GM12878 (cell line): ENCODE results near the gene UNC5CL. TPM values are rescaled to one million over a fixed set of nuclear protein-coding genes. Genes with fewer than 3 reads are reported as not detected.

Experiments
- ATAC-seq: fragments of 200-7000 bp; cut with Tn5 transposase; 3 replicates; pipeline ENCODE4 v1.9.1; 2020; ENCODE audit warnings: mild to moderate bottlenecking, moderate library complexity
- BruUV-seq: library from RNA; stranded (reverse); fragments of 400-500 nt; replicated peaks from 2 replicates; lab custom pipeline; 2021; lab: Mats Ljungman, UMichigan
- CTCF ChIA-PET: fragments of 300-600 bp; sonication (Branson Sonifier 250); formaldehyde crosslinking; extraction: SDS; loops from one replicate; lab custom pipeline; 2021; ENCODE audit warnings: inconsistent platforms; lab: Yijun Ruan, JAX
- POLR2A ChIA-PET: fragments of 350-600 bp; formaldehyde crosslinking; extraction: SDS; loops from one replicate; lab custom pipeline; 2021; ENCODE audit warnings: inconsistent platforms; lab: Charles Lee
- RAD21 ChIA-PET: fragments of 300-600 bp; sonication (Branson Sonifier 250); formaldehyde crosslinking; loops from one replicate; lab custom pipeline; 2023; ENCODE audit warnings: antibody characterized with exemption; ENCODE audit not compliant: unreplicated experiment; lab: Charles Lee
- SMC1A ChIA-PET: fragments of 300-600 bp; sonication (Branson Sonifier 250); formaldehyde crosslinking; loops from one replicate; lab custom pipeline; 2023; ENCODE audit not compliant: unreplicated experiment, uncharacterized antibody; lab: Charles Lee
- DNase-seq: peaks from one replicate; pipeline ENCODE4 v3.0.0-alpha.2; 2011; ENCODE audit warnings: low read depth, low spot score
- FAIRE-seq: peaks from 3 replicates; lab custom pipeline; 2011; peaks lifted over from hg19 to GRCh38; lab: Jason Lieb, UNC
- H2AFZ ChIP-seq: 2 replicates; pipeline ENCODE4 v1.6.0; 2011; ENCODE audit warnings: low read depth, low read length, control low read depth; ENCODE audit not compliant: control insufficient read depth
- H3K27ac ChIP-seq: 2 replicates; pipeline ENCODE4 v1.5.1; 2011; ENCODE audit warnings: control low read depth; ENCODE audit not compliant: control insufficient read depth, insufficient read depth
- H3K27me3 ChIP-seq, 2 experiments: replicated peaks in 1 of 2; 2 replicates each; pipeline versions ENCODE4 v1.6.0 to v1.6.1; 2011; ENCODE audit warnings: low read length in 1 of 2; ENCODE audit not compliant: control insufficient read depth in 2 of 2, insufficient read depth in 2 of 2
- H3K36me3 ChIP-seq, 2 experiments: 2 replicates each; pipeline ENCODE4 v1.5.1; 2011; ENCODE audit warnings: low read length in 1 of 2; ENCODE audit not compliant: control insufficient read depth in 2 of 2, insufficient read depth in 2 of 2
- H3K4me1 ChIP-seq: 2 replicates; pipeline ENCODE4 v1.6.1; 2011; ENCODE audit warnings: mild to moderate bottlenecking, low read length, moderate library complexity, mixed read lengths; ENCODE audit not compliant: control insufficient read depth, insufficient read depth
- H3K4me2 ChIP-seq: 2 replicates; pipeline ENCODE4 v1.6.0; 2011; ENCODE audit warnings: control low read depth; ENCODE audit not compliant: control insufficient read depth, insufficient read depth
- H3K4me3 ChIP-seq: fragments of 200-600 bp; sonication (generic); 2 replicates; pipeline ENCODE4 v1.5.1; 2016
- H3K79me2 ChIP-seq: 2 replicates; pipeline ENCODE4 v1.6.0; 2011; ENCODE audit warnings: low read length; ENCODE audit not compliant: control insufficient read depth, insufficient read depth
- H3K9ac ChIP-seq: 2 replicates; pipeline ENCODE4 v1.8.0; 2011; ENCODE audit warnings: low read length, control low read depth, mixed read lengths; ENCODE audit not compliant: control insufficient read depth, insufficient read depth
- H3K9me3 ChIP-seq: replicated peaks from 3 replicates; pipeline ENCODE4 v1.5.1; 2011; ENCODE audit warnings: mild to moderate bottlenecking, low read length; ENCODE audit not compliant: control insufficient read depth, insufficient read depth
- H4K20me1 ChIP-seq: 2 replicates; pipeline ENCODE4 v1.6.0; 2011; ENCODE audit not compliant: control insufficient read depth, insufficient read depth
- ESRRA ChIP-seq: IDR thresholded peaks from 2 replicates; pipeline ENCODE4 v1.6.1; 2012; ENCODE audit warnings: mild to moderate bottlenecking, low read length, improper control_type of control experiment
- FOS ChIP-seq: IDR thresholded peaks from 3 replicates; pipeline ENCODE4 v1.6.1; 2011; ENCODE audit warnings: borderline replicate concordance; ENCODE audit not compliant: insufficient read length; ENCODE audit errors: extremely low read depth
- IKZF1 ChIP-seq: fragments of 450-650 bp; conservative IDR thresholded peaks from 2 replicates; pipeline ENCODE4 v1.6.1; 2017; ENCODE audit warnings: antibody characterized with exemption, mild to moderate bottlenecking
- MAX ChIP-seq: IDR thresholded peaks from 2 replicates; pipeline ENCODE4 v1.6.1; 2012; ENCODE audit warnings: low read depth, low read length, improper control_type of control experiment
- NFYA ChIP-seq: IDR thresholded peaks from 2 replicates; pipeline ENCODE4 v1.6.1; 2011; ENCODE audit warnings: low read depth, mild to moderate bottlenecking, low read length, improper control_type of control experiment, borderline replicate concordance
- SMAD1 ChIP-seq: fragments of 450-650 bp; IDR thresholded peaks from 2 replicates; pipeline ENCODE4 v1.6.1; 2018; ENCODE audit warnings: mild to moderate bottlenecking, low read depth; ENCODE audit not compliant: partially characterized antibody
- ZBED1 ChIP-seq: IDR thresholded peaks from 2 replicates; pipeline ENCODE4 v1.6.1; 2016; ENCODE audit warnings: borderline replicate concordance
- ZNF592 ChIP-seq: fragments of 450-650 bp; IDR thresholded peaks from 2 replicates; pipeline ENCODE4 v1.6.1; 2017; ENCODE audit warnings: mild to moderate bottlenecking, moderate library complexity
- WGBS: methylation state at CpG from one replicate; pipeline ENCODE4 v1.1.6; 2016; ENCODE audit warnings: low lambda C conversion rate; ENCODE audit not compliant: insufficient replicate concordance, insufficient coverage; ENCODE audit errors: missing lambda C conversion rate; 5-methylcytosine and 5-hydroxymethylcytosine counted together
- in situ Hi-C: fragments of 300-500 bp; cut with MboI; formaldehyde crosslinking; loops from 9 replicates; pipeline ENCODE4 v1.14.3; 2018; ENCODE audit warnings: mixed read lengths
- intact Hi-C: fragments of 100-400 bp; cut with micrococcal nuclease; formaldehyde crosslinking; loops from one replicate; pipeline ENCODE4 v1.14.2; 2022; ENCODE audit not compliant: unreplicated experiment
- polyA plus RNA-seq, 11 experiments: library from polyadenylated mRNA; depleted of rRNA in 4 of 11; unstranded in 6 of 11; stranded (reverse) in 5 of 11; fragments of >200 nt; fragmentation: Nextera tagmentation in 4 of 11; fragmentation: Illumina TruSeq in 1 of 11; extraction: Ambion mirVana in 4 of 11; extraction: Trizol in 1 of 11; gene quantifications; 1 replicate in 1 of 11; 2 replicates in 10 of 11; pipeline versions ENCODE4 v1.2.1 to v1.2.3, GENCODE V29; 2011 to 2016; ENCODE audit warnings: inconsistent platforms in 2 of 11, missing spikeins in 2 of 11, low read depth in 1 of 11
- total RNA-seq, 4 experiments: library from RNA; depleted of rRNA in 3 of 4; stranded (reverse); fragments of >200 nt in 3 of 4; fragmentation: Illumina TruSeq in 1 of 4; extraction: Trizol in 1 of 4; gene quantifications; 2 replicates each; pipeline versions ENCODE4 v1.2.1 to v1.2.3, GENCODE V29; 2013 to 2021
- TF ChIP-seq, protein P1 (sequence below): IDR thresholded peaks from 2 replicates; pipeline ENCODE4 v1.6.1; 2011; ENCODE audit warnings: mild to moderate bottlenecking, low read depth, low read length, moderate library complexity; ENCODE audit not compliant: insufficient replicate concordance

The UNC5CL gene
- total and polyA plus RNA-seq, 10 of the 15 experiments (the other 5 are each of a cell fraction or from before 2014, with no cell fraction given) = 0.11 to 1.2 (median 0.46) TPM; not detected in 1

- in situ Hi-C loops (no loop called here), intact Hi-C loops (no loop called here)
- no peak overlapping the region for H3K4me2 ChIP-seq
- TF ChIP-seq, protein P1, sequence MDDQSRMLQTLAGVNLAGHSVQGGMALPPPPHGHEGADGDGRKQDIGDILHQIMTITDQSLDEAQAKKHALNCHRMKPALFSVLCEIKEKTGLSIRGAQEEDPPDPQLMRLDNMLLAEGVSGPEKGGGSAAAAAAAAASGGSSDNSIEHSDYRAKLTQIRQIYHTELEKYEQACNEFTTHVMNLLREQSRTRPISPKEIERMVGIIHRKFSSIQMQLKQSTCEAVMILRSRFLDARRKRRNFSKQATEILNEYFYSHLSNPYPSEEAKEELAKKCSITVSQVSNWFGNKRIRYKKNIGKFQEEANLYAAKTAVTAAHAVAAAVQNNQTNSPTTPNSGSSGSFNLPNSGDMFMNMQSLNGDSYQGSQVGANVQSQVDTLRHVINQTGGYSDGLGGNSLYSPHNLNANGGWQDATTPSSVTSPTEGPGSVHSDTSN = no peak
- TF ChIP-seq MAX = no peak
- no peak for FAIRE-seq
- ChIA-PET SMC1A (interaction anchor here (0.9 to 1.8 kb wide), 5 partner anchors 8 to 729 kb away, joined by 3 to 5 read pairs (median 4); no protein-coding TSS in a partner anchor), POLR2A (interaction anchor here (0.6 kb wide), 1 partner anchor 489 kb away, joined by 3 read pairs; no protein-coding TSS in a partner anchor), CTCF (interaction anchor here (0.9 to 7.7 kb wide), 9 partner anchors 9 to 57 kb away, joined by 3 to 62 read pairs (median 3); partner anchors contain the start of genes APOBEC2, NFYA and OARD1), RAD21 (no interaction called here)
- no peaks in the 10 kb centered on the region for H3K9me3 ChIP-seq
- H3K4me3 ChIP-seq = no peak overlapping the region
- no peaks in the 10 kb centered on the region for H4K20me1 ChIP-seq
- H3K79me2 ChIP-seq = no peaks in the 10 kb centered on the region
- WGBS = 75% methylated on average over 3 of the region's 3 CpGs
- no TSS peak for BruUV-seq
- H3K9ac ChIP-seq = no peak overlapping the region
- no peak for ATAC-seq
- H2AFZ ChIP-seq = no peak overlapping the region
- H3K27ac ChIP-seq = no peak overlapping the region
- H3K4me1 ChIP-seq = no peaks in the 10 kb centered on the region
- no peak for DNase-seq
- H3K36me3 ChIP-seq = no peaks in the 10 kb centered on the region
- no peaks in the 10 kb centered on the region for H3K27me3 ChIP-seq
Measured at GRCh38 chr6:41036186-41036585, 2.8 kb downstream of the UNC5CL start.

- RAD21 ChIA-PET = no interaction called here
- intact Hi-C loops = no loop called here
- WGBS = 77% methylated on average over 13 of the region's 13 CpGs
- TF ChIP-seq ZBED1 (no peak), IKZF1 (no peak), ESRRA (no peak), NFYA (no peak), ZNF592 (no peak), SMAD1 (no peak), FOS (no peak)
Measured at GRCh38 chr6:41033776-41034175, 5.2 kb downstream of the UNC5CL start.

More at GRCh38 chr6:41033776-41034175, 5.2 kb downstream of the UNC5CL start:
- Histone ChIP-seq H2AFZ (no peak overlapping the region), H3K27ac (no peak overlapping the region), H4K20me1 (no peaks in the 10 kb centered on the region), H3K4me1 (no peaks in the 10 kb centered on the region), H3K27me3 (no peaks in the 10 kb centered on the region), H3K9ac (no peak overlapping the region), H3K36me3 (no peaks in the 10 kb centered on the region), H3K4me2 (no peak overlapping the region), H3K4me3 (no peak overlapping the region), H3K79me2 (no peaks in the 10 kb centered on the region), H3K9me3 (no peaks in the 10 kb centered on the region)
- in situ Hi-C loops = no loop called here
- FAIRE-seq = no peak
- no peak for DNase-seq
- CTCF ChIA-PET = interaction anchor here (7.7 kb wide), 1 partner anchor 36 kb away, joined by 62 read pairs; the partner anchor contains the start of genes NFYA and OARD1
- ATAC-seq = no peak
- SMC1A ChIA-PET = no interaction called here
- POLR2A ChIA-PET = no interaction called here
- no TSS peak for BruUV-seq
